Ramos (cell line): Measurements from ENCODE around the gene RUNX1.

Source experiments
- in situ Hi-C: fragments of 300-500 bp; cut with MboI; formaldehyde crosslinking; loops from one replicate; pipeline ENCODE4 v1.14.3; 2022; ENCODE audit warnings: low sequenced_read_pairs; ENCODE audit not compliant: unreplicated experiment

Gene RUNX1

GRCh38 chr21:34877485-34878128 is 171.5 kb downstream of the RUNX1 start:
- in situ Hi-C loops: loop anchor here (10.0 kb wide), 1 partner anchor 347 kb away; no protein-coding TSS in a partner anchor

- in situ Hi-C loops: loop anchor here (10.0 kb wide), 1 partner anchor 349 kb away; no protein-coding TSS in a partner anchor
Observed at GRCh38 chr21:34875830-34876229, 173.3 kb downstream of the RUNX1 start.

GRCh38 chr21:34874684-34875513 is 174.2 kb downstream of the RUNX1 start:
- in situ Hi-C loops: loop anchor here (10.0 kb wide), 1 partner anchor 350 kb away; no protein-coding TSS in a partner anchor

- in situ Hi-C loops: loop anchor here (10.0 kb wide), 1 partner anchor 354 kb away; no protein-coding TSS in a partner anchor
Observed at GRCh38 chr21:34871026-34871908, 177.8 kb downstream of the RUNX1 start.

DNA sequence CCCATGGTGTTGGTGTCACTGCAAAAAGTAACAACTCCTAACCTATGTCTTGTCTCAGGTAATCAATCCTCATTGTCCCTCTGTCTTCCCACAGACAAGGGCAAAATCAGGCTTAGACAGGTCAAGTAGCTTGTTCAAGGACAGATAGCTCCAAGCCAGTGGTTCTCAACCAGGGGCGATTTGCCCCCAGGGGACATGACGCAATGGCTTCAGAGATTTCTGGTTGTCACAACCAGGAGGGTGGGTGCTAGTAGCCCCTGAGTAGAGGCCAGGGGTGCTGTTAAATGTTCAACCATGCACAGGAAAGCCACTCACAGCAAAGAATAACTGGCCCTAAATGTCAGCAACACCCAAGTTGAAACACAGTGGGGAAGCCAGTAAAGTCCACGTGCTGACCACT is 178.9 kb downstream of the RUNX1 start:
- in situ Hi-C loops: loop anchor here (10.0 kb wide), 1 partner anchor 355 kb away; no protein-coding TSS in a partner anchor

DNA sequence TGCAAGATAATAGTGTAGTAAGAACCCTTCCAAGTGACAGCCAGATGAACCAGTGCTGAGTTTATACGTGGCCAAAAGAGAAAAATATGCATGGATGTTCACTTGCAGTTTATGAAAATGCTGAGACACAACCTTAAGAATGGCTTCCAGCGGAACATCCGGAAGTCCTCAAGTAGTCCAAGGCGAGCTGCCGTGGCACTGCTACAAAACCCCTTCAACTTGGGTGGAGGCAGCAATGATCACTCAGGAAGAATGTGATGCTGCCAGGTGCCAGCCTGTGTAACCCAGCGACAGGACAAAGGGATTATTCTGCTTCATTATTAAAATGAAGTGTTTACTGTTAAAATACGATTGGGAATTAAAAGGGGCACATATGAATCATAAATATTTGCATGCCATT is 179.6 kb downstream of the RUNX1 start:
- in situ Hi-C loops: no loop called here

- in situ Hi-C loops: no loop called here
Observed at GRCh38 chr21:34867785-34868184, 181.3 kb downstream of the RUNX1 start.

DNA sequence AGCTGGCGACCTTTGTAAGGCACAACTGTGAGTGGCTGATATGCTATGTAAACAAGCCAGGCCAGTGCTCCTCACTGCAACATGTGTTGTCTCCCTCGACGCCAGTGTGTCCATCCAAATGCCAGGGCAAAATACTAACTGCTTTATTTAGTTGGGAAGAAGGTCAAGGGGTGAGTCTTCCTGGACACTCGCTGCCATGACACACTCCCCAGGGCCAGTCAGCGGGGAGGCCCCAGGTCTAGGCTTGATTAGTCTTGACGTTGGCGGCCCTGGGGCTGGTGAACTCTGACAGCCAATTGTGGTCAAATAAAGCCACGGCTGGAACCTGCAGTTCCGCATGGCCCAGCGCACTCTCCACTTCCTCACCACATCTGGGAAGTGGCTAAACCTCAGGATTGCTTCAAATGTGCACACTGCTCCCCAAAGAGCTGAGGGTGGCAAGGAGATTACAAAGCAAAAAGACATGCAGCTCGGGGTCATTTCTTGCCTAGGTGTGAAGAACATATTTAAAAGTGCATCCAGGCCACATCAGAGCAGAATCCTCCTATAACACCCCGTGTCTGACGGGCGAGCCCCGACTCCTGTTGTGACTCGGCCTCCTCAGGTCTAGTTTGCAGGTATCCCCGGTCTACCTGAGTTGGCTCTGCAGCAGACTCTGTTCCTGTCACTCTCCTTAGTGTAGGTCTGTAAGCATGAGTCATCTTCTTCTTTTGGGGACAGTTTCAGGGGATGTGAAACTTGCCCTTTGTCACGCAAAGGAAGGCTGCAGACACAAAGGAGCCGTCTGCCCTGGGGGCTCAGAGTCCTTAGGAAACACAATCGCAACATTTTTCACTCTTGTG is 183.5 kb downstream of the RUNX1 start:
- in situ Hi-C loops: no loop called here

GRCh38 chr21:34864370-34865149 is 184.5 kb downstream of the RUNX1 start:
- in situ Hi-C loops: no loop called here

DNA sequence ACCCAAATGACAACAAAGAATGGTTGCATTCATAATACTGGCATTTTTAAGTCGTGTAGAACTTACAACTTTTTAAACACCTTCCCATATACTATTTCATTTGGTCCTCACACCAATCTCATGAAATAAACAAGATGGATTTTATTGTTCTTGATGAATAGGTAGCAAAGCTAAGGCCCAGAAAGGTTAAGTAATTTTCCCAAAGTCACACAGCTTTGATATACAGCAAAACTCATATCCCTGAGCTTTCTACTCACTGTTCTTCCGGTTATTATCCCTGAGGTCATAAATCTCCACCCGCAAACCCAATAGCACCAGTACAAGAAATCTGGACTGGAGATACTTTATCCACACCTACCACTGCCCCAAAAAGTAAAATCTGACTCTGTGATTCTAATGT is 186.2 kb downstream of the RUNX1 start:
- in situ Hi-C loops: no loop called here

GRCh38 chr21:34861258-34861657 is 187.8 kb downstream of the RUNX1 start:
- in situ Hi-C loops: no loop called here

- in situ Hi-C loops: no loop called here
Observed at GRCh38 chr21:34859976-34860653, 189.0 kb downstream of the RUNX1 start.

- in situ Hi-C loops: no loop called here
Observed at GRCh38 chr21:34858559-34858958, 190.5 kb downstream of the RUNX1 start.

- in situ Hi-C loops: no loop called here
Observed at GRCh38 chr21:34857874-34858273, 191.2 kb downstream of the RUNX1 start.

DNA sequence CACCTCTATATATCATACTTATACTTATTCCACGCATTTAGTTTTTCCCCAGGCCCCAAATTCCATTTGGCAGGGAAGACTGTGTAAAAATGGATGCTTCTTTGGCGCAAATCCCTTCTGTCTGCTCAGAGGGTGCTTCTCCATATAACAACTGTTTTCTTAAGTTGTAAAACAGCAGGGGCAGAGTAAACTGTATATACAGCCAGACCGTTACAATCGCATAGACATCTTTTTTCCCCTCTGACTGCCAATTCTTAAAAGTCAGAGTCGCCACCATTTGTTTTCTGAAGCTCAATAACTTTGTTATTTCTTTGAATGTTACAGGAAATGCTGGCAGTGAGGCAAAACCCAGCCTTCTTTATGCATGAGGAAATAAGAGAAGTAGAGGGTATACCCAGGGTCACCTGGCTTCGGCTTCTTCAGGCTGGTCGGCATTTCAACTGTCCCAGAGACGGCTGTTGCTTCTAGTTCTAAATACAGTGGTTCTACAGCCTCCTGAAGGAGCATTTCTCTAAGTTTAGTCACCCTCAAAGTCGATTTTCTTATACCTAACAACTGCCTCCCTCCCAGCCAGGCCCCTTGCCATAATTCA is 191.9 kb downstream of the RUNX1 start:
- in situ Hi-C loops: no loop called here

GRCh38 chr21:34852448-34852847 is 196.7 kb downstream of the RUNX1 start:
- in situ Hi-C loops: no loop called here

- in situ Hi-C loops: no loop called here
Observed at GRCh38 chr21:34850166-34850690, 198.9 kb downstream of the RUNX1 start.
